Hematopoietic multipotent progenitor cell treated with erythropoietin and hydrocortisone succinate and interleukin-3 and kit ligand, for 6 days (in vitro differentiated cells): ENCODE data around the gene SRSF3.
A peak's percentile ranks its signal among the peaks of the same experiment; 100 is the strongest.
"Not testable (repeated sequence)": the region's sequence is repeated elsewhere in the genome, so short reads cannot be mapped to it uniquely, and the experiment has no call there.

Experiments
- DNase-seq: peaks from one replicate; pipeline ENCODE4 v3.0.0-alpha.2; 2015

SRSF3 gene

GRCh38 chr6:36605560-36606391 is 11.6 kb downstream of the SRSF3 start:
- DNase-seq, result no peak

GRCh38 chr6:36607305-36607682 is 13.1 kb downstream of the SRSF3 start:
- DNase-seq, result not testable (repeated sequence)

- no peak for DNase-seq
These were observed 13.7 kb downstream of the SRSF3 start for GRCh38 chr6:36607683-36608386.

DNA sequence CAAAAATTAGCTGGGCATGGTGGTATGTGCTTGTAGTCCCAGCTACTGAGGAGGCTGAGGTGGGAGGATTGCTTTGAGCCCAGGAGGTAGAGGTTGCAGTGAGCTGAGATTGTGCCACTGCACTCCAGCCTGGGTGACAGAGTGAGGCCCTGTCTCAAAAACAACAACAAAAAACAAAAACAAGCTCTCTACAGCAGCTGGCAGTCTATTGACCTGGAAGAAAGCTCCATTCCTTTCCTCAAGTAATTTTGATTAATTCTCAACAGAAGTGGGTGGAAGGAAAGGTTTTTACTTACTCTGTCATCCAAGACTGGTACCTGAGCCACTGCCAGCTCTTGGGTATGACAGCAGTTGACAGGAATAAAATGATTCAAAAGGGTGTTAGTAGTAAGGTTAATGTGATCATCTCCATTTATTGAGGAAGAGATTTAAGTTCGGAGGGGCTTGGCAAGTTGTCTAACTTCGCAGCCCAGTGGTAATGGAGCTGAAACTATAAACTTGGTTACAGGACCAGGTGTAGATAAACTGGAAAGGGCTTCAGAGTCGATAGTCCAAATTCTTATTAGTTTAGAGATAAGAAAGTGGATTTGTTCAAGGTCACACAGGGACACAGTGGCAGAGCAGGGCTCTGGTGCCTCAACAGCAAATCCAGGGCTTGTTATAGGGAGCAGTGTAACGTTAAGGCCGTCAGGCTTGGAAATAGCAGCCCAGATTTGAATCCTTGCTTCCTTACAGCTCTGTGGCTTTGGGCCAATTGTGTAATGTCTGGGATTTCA is 14.8 kb downstream of the SRSF3 start:
- no peak for DNase-seq

DNA sequence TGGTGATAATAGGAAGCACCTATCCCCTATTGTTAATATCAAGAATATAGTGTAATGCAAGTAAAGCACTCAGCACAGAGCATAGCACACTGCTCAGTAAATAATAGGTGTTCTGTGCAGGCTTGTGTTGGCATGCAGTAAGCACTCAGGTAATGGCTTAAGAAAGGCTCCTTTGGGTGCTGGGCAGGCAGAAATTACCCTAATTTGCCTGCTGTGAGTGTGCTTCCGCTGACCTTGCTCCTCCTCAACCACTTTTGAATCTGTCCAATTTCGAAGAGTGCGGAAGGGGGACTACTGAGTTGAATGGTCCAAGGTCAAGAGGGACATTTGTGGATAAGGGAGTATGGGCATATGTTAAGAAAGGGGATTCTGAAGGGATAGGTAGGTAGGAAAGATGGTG is 15.4 kb downstream of the SRSF3 start:
- no peak for DNase-seq

DNA sequence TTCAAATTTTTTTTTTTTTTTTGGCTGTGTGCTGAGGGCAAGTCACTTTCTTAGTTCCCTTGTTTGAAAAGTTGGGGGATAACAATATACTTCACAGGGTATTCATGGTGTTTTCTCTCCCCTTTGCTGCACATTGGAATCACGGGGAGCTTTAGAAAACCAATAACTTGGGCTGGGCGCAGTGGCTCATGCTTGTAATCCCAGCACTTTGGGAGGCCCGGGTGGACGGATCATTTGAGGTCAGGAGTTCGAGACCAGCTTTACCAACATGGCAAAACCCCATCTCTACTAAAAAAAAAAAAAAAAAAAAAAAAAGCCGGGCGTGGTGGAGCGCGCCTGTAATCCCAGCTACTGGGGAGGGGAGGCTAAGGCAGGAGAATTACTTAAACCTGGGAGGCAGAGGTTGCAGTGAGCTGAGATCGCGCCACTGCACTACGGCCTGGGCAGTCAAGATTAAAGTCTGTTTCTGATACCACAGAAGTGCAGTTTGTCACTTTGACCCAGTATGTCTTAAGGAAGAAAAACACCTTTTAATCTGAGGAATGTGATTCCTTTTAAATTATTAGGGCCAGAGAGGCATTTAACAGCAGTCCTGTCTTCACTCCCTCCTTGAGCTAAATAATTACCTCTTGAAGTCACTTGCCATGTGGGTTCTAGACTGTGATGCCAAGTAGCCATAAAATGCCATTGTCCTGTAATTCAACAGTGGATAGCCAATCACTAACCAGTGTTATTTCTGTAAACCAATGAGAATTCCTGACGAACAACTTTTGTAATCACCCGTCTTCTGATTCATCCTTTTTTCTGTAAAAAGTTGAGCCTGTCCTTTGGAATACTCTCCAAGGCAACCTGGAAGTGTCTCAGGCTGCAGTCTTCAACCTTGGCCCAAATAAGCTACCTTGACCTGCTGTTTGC is 16.1 kb downstream of the SRSF3 start:
- DNase-seq, result no peak

GRCh38 chr6:36610956-36611336 is 16.8 kb downstream of the SRSF3 start:
- DNase-seq, result no peak

DNA sequence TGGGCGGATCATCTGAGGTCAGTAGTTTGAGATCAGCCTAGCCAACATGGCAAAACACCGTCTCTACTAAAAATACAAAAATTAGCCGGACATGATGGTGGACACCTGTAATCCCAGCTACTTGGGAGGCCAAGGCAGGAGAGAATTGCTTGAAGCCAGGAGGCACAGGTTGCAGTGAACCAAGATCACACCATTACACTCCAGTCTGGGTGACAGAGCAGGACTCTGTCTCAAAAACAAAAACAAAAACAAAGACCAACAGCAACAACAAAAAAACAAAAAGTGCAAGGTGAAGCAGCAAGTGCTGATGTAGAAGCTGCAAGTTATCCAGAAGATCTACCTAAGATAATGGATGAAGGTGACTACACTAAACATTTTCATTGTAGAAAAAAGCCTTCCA is 17.5 kb downstream of the SRSF3 start:
- not testable (repeated sequence) for DNase-seq

- DNase-seq, result no peak
These were observed 18.0 kb downstream of the SRSF3 start for GRCh38 chr6:36612101-36612625.

DNA sequence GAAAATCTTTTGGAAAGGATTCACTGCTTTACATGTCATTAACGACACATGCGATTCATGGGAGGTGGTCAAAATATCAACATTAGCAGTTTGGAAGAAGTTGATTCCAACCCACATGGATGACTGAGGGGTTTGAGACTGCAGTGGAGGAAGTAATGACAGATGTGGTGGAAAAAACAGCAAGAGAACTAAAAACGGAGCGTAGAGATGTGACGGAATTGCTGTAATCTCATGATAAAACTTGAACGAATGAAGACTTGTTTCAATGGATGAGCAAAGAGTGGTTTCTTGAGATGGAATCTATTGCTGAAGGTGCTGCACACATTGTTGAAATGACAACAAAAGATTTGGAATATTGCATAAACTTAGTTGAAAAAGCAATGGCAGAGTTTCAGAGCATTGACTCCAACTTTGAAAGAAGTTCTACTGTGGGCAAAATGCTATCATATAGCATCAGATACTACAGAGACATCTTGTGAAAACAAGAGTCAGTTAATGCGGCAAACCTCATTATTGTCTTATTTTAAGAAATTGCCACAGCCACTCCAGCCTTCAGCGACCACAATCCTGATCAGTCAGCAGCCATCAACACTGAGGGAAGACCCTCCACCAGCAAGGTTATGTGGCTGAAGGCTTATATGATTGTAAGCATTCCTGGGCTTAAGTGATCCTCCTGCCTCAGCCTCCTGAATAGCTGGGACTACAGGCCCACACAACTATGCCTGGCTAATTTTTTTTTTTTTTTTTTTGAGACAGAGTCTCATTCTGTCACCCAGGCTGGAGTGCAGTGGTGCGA is 19.2 kb downstream of the SRSF3 start:
- DNase-seq, result no peak

DNA sequence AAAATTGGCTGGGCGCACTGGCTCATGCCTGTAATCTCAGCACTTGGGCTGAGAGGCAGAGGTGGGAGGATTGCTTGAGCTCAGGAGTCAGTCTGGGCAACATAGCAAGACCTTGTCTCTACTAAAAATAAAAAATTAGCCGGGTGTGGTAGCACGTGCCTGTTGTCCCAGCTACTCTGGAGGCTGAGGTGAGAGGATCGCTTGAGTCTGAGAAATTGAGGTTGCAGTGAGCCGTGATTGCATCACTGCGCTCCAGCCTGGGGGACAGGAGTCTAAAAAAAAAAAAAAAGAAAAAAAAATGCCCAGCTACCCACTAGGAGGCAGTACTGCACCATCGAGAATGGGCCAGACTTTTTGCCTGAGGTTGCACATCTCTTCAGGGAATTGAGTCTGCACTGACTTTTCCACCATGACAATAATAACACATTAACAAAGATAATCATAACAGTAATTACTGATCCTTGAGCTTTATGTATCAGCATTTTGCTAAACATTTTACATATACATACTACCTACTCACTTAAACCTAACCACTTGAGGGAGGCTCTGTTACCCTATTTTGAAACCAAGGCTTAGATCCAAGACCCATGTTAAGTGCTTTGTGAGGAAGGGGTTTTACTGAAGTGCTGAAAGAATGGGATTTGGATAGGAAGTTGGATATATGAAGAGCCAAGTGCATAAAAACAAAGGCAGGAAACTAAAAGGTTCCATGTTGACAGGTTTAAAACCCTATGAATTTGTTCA is 21.0 kb downstream of the SRSF3 start:
- DNase-seq, result peak; percentile 76

DNA sequence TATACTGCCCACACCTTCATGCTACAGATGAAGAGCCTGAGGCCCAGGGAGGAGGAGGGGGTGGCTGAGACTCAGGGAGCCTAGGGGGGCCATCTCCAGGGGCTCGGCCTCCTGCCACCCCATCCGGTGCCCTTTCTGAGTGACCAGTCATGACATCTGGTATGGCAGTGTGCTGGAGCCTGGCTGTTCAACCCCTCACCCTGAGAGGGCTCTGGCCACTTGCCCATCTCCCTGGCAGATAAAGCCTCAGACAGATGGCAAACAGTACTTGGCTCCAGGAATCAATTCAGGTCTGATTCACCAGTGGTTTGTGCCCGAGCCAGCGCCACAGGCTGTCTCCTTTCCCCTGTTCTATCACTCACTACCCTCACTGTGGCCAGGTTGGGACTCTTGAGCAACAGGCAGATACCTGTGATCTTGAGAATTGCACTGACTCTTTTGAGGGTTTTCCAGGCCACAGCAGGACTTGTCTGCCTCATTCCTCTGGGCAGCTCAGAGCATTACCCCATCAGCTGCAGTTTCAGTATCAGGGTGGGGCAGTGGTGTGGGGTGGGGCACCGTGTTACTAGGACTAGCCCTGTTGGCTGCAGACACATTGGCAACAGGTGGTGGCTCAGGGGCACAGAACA is 22.8 kb downstream of the SRSF3 start:
- DNase-seq, result peak; percentile 65

DNA sequence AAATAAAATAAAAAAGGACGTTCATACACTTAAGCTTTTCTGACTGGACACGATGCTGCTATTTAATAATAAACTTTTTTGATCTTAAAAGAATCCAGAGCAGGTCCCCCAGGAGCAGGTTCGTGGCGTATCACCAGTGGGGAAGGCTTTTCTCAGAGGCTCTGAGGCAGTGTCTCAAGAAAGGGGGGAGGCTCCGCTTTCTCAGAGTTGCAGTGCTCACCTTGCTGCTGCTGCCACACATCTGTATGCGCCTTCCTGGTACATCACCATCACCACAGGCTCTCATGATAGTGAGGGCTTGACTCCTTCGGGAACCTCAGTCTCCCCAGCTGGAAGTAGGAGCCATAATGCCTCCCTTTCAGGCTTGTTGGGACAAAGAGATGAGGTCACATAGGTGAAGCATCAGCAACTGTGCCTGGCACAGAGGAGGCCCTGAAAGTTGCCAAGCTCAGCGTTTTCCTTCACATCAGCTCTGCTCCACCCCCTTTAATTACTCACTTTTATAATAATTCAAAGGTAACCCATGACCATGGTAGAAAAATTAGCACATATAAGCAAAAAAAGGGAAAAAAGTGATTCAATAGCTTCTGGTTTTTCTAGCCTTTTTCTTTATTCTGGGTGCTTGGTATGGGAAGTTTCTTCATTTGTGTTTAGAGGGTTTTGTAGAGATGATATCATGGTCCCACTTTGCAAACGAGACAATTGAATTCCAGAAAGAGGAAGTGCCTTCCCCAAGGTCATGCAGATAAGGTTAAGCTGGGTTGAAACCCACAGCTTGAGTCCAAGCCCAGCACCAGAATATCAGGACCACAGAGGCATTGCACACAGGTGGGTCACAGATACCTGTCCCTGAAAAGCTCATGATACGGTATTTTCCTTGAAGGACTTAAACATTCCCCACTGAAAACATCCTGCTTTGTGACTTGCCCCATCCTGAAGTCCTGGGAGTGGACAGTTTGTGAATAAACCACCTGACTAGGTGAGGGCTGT is 24.5 kb downstream of the SRSF3 start:
- DNase-seq, result peak; percentile 58

DNA sequence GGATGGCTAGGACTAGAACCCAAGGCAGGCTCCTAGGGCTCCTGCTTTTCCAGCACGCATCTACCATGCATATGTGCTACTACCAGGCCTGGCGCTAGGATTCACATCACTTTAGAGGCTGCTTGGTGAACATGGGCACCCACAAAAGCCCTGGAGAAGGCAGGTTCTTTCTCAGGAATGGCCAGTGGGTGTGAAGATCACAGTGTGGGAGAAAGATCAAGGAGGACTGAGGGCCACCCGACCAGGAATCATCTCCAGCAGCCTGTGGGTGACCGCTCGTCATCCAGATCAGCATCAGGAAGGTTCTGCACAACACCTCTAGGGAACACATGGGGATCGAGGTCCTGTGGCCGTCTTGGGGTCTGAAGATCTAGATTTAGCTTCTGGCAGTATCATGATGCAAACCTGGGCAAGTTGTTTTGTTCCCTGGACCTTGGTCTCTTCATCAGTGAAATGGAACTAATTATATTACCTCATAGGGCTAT is 27.3 kb downstream of the SRSF3 start:
- DNase-seq, result no peak

DNA sequence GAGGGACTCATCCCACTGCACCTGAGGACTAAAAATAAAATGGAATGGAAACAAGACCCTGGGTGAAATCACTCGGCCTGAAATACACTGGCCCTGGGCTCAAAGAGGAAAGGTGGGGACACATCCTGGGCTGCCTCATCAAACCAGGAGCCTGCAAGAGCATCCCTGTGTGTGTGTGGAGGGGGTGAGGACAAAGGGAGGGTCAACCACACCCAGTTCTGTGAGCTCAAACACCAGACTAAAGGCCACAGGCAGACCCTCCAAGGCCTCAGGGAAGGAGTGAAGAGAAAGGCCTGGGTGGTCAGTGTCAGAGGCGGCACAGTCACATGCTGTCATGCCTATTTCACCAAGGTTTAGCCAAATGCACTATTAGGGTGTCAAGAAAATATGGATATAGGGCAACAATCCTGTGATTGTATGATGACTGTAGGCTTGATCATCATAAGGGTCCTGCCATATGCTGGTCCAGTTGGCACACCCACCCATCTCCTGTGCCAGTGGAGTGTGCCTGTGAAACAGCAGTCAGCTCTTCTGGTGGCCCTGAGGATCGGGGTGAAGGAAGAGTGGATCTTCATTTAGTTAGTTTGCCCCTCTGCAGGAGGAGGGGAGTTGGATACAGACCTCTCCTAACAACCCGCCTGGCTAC is 28.9 kb downstream of the SRSF3 start:
- DNase-seq, result no peak

DNA sequence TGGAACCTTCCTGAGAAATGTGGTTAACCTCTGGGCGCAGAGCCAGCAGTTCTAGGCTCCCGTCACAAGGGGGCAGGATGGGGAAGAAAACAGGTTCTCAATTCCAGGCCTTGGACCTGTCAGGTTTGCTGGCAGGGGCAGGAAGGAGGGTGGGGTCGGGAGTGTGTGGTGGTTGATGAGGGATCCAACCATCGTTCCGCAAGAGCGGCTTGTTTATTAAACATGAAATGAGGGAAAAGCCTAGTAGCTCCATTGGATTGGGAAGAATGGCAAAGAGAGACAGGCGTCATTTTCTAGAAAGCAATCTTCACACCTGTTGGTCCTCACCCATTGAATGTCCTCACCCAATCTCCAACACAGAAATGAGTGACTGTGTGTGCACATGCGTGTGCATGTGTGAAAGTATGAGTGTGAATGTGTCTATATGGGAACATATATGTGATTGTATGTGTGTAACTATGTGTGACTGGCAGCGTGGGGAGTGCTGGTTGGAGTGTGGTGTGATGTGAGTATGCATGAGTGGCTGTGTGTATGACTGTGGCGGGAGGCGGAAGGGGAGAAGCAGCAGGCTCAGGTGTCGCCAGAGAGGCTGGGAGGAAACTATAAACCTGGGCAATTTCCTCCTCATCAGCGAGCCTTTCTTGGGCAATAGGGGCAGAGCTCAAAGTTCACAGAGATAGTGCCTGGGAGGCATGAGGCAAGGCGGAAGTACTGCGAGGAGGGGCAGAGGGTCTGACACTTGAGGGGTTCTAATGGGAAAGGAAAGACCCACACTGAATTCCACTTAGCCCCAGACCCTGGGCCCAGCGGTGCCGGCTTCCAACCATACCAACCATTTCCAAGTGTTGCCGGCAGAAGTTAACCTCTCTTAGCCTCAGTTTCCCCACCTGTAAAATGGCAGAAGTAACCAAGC is 29.6 kb downstream of the SRSF3 start:
- peak; percentile 90 for DNase-seq
